AG09319 (cell line): Measurements from ENCODE around the gene STAMBPL1.

Source experiments
- DNase-seq: peaks from one replicate; pipeline ENCODE4 v3.0.0-alpha.2; 2010; ENCODE audit warnings: low read depth; ENCODE audit errors: extremely low read depth
- CTCF ChIP-seq: IDR thresholded peaks from 2 replicates; pipeline ENCODE4 v1.5.1; 2011; ENCODE audit warnings: low read depth, mild to moderate bottlenecking, inconsistent platforms, low read length, moderate library complexity

STAMBPL1 gene

GRCh38 chr10:88943778-88944177 lies 63.7 kb downstream of the STAMBPL1 start:
- no peak for TF ChIP-seq CTCF
- no peak for DNase-seq

GRCh38 chr10:88944813-88945212 lies 64.8 kb downstream of the STAMBPL1 start:
- DNase-seq: no peak
- TF ChIP-seq CTCF: no peak

- no peak for TF ChIP-seq CTCF
- DNase-seq: no peak
Measured at GRCh38 chr10:88946200-88946599, 66.2 kb downstream of the STAMBPL1 start.

- no peak for TF ChIP-seq CTCF
- no peak for DNase-seq
Measured at GRCh38 chr10:88946965-88947590, 67.0 kb downstream of the STAMBPL1 start.

GRCh38 chr10:88949051-88949450 lies 69.0 kb downstream of the STAMBPL1 start:
- no peak for TF ChIP-seq CTCF
- DNase-seq: no peak

- TF ChIP-seq CTCF: no peak
- no peak for DNase-seq
Measured at GRCh38 chr10:88949912-88950837, 70.1 kb downstream of the STAMBPL1 start.

- no peak for DNase-seq
- no peak for TF ChIP-seq CTCF
Measured at GRCh38 chr10:88952647-88953111, 72.6 kb downstream of the STAMBPL1 start, which contains the start of gene ACTA2. Gene ACTA2, minus strand, starts transcription at chr10:88952773. Its CDS starts 3,843 bp downstream, at chr10:88948930.
